Thoracic aorta (tissue), 2 donors: ENCODE data around the gene CSPG4. TPM values are rescaled to one million over a fixed set of nuclear protein-coding genes. Genes with fewer than 3 reads are reported as not detected.
"Not testable (repeated sequence)": the region's sequence is repeated elsewhere in the genome, so short reads cannot be mapped to it uniquely, and the experiment has no call there.

Experiments
- ATAC-seq: fragments of 150-250 bp; one replicate; pipeline ENCODE4 v1.8.0; 2017; ENCODE audit warnings: low read depth; ENCODE audit not compliant: insufficient number of reproducible peaks, low FRiP score
- DNase-seq: peaks from one replicate; pipeline ENCODE4 v3.0.0-alpha.2; 2020; ENCODE audit warnings: low spot score
- H3K27ac ChIP-seq, 2 donors: fragments of 200-600 bp; sonication (generic); 1 replicate in 1 of 2; 2 replicates in 1 of 2; pipeline ENCODE4 v1.5.1; 2016; ENCODE audit warnings: mild to moderate bottlenecking in 2 of 2, moderate library complexity in 2 of 2
- H3K27me3 ChIP-seq: fragments of 200-600 bp; sonication (generic); replicated peaks from 2 replicates; pipeline ENCODE4 v1.6.0; 2016; ENCODE audit warnings: mild to moderate bottlenecking; ENCODE audit not compliant: insufficient read depth
- H3K36me3 ChIP-seq: fragments of 200-600 bp; sonication (generic); one replicate; pipeline ENCODE4 v1.5.1; 2016
- H3K4me1 ChIP-seq, 2 donors: fragments of 200-600 bp; sonication (generic); 1 replicate in 1 of 2; 2 replicates in 1 of 2; pipeline versions ENCODE4 v1.5.1 to v1.6.0; 2016; ENCODE audit warnings: low read depth in 2 of 2, mild to moderate bottlenecking in 1 of 2; ENCODE audit not compliant: control insufficient read depth in 1 of 2
- H3K4me3 ChIP-seq: fragments of 200-600 bp; sonication (generic); 2 replicates; pipeline ENCODE4 v1.5.1; 2016; ENCODE audit warnings: mild to moderate bottlenecking
- H3K9me3 ChIP-seq: fragments of 200-600 bp; sonication (generic); 2 replicates; pipeline ENCODE4 v1.5.1; 2016
- CTCF ChIP-seq: fragments of 200-600 bp; sonication (generic); IDR thresholded peaks from one replicate; pipeline ENCODE4 v1.5.1; 2019; ENCODE audit warnings: antibody characterized with exemption
- total RNA-seq, 2 donors: library from RNA; depleted of rRNA; stranded (reverse); fragments of >200 nt; gene quantifications; one replicate each; pipeline versions ENCODE4 v1.1.0 to v1.2.3, GENCODE V29; 2016

The CSPG4 gene
- total RNA-seq, 2 donors from 2014 or later: 252 to 263 TPM

GRCh38 chr15:75721480-75721922 is 8.9 kb upstream of the CSPG4 start:
- DNase-seq (no peak), ATAC-seq (no peak)
- Histone ChIP-seq H3K36me3 (no peaks in the 10 kb centered on the region), H3K27ac (no peak overlapping the region), H3K4me3 (no peak overlapping the region), H3K9me3 (no peaks in the 10 kb centered on the region), H3K4me1 (peaks cover 12 to 37% of the 10 kb centered on the region in 2 donors), H3K27me3 (no peaks in the 10 kb centered on the region)
- no peak for TF ChIP-seq CTCF

DNA sequence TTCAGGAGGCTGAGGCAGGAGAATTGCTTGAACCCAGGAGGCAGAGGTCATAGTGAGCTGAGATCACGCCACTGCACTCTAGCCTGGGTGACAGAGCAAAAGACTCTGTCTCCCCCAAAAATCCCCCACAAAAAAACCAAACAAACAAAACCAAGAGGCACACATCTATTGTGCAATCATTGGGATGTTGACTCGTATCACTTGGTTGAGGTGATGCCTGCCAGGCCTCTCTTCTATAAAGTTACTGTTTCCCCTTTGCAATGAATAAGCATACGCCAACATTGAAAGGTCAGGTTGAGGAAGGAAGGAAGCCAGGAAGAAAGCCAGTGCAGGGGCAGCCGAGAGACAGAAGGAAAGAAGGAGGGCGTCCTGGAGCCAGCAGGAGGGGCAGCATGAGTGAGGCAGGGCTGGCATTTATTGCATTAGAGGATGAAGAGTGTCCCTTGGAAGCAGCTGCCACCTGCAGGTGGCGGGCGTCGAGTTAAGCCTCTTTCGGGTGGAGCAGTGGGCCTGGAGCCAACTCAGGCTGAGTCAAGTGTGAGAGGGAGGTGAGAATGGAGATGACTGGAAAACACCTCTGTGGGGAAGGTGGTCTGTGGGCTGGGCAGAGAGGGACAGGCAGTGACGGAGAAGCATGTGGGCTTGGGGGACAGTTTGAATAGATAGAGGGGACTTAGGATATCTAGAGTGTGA is 8.3 kb upstream of the CSPG4 start:
- Histone ChIP-seq H3K27me3 (no peaks in the 10 kb centered on the region), H3K4me3 (no peak overlapping the region), H3K27ac (no peak overlapping the region), H3K36me3 (no peaks in the 10 kb centered on the region), H3K4me1 (peaks cover 12 to 39% of the 10 kb centered on the region in 2 donors), H3K9me3 (no peaks in the 10 kb centered on the region)
- no peak for DNase-seq
- ATAC-seq: no peak
- no peak for TF ChIP-seq CTCF

- ATAC-seq: no peak
- peaks cover 12 to 45% of the 10 kb centered on the region in 2 donors for H3K4me1 ChIP-seq
- TF ChIP-seq CTCF: no peak
- no peak overlapping the region for H3K27ac ChIP-seq
- no peaks in the 10 kb centered on the region for H3K36me3 ChIP-seq
- H3K4me3 ChIP-seq: no peak overlapping the region
- no peaks in the 10 kb centered on the region for H3K9me3 ChIP-seq
- H3K27me3 ChIP-seq: no peaks in the 10 kb centered on the region
- DNase-seq: no peak
Observed at GRCh38 chr15:75720297-75720696, 7.6 kb upstream of the CSPG4 start.

- ATAC-seq (no peak), DNase-seq (no peak)
- H3K27me3 ChIP-seq: no peaks in the 10 kb centered on the region
- peaks cover 12 to 43% of the 10 kb centered on the region in 2 donors for H3K4me1 ChIP-seq
- no peaks in the 10 kb centered on the region for H3K36me3 ChIP-seq
- H3K4me3 ChIP-seq: no peak overlapping the region
- H3K9me3 ChIP-seq: no peaks in the 10 kb centered on the region
- TF ChIP-seq CTCF: no peak
- H3K27ac ChIP-seq: peak overlapping the region in 1 of 2 donors; percentile 63
Observed at GRCh38 chr15:75718328-75718727, 5.7 kb upstream of the CSPG4 start.

DNA sequence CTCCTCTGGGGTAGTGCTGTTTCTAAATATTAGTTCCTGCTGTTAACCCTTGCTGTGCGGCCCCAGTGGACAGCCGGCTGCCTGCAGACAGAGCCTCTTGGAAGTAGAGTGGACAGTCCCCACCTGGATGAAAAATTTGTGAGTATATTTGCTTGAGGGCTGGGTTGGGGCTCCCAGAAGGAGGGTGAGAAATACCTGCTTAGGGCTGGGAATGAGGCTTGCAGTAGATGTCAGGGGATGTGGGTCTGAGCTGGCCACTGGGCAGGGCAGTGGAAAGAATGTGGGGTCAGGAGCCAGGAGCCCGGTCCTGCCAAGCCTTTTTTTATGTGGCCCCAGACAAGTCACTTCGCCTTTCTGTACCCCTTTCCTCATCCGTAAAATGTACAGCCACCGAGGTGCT is 4.4 kb upstream of the CSPG4 start:
- H3K4me1 ChIP-seq: peaks cover 11 to 46% of the 10 kb centered on the region in 2 donors
- not testable (repeated sequence) for H3K27me3 ChIP-seq, H3K4me3 ChIP-seq, DNase-seq, H3K9me3 ChIP-seq, H3K36me3 ChIP-seq, ATAC-seq
- H3K27ac ChIP-seq: peak overlapping the region in 1 of 2 donors; percentile 63

DNA sequence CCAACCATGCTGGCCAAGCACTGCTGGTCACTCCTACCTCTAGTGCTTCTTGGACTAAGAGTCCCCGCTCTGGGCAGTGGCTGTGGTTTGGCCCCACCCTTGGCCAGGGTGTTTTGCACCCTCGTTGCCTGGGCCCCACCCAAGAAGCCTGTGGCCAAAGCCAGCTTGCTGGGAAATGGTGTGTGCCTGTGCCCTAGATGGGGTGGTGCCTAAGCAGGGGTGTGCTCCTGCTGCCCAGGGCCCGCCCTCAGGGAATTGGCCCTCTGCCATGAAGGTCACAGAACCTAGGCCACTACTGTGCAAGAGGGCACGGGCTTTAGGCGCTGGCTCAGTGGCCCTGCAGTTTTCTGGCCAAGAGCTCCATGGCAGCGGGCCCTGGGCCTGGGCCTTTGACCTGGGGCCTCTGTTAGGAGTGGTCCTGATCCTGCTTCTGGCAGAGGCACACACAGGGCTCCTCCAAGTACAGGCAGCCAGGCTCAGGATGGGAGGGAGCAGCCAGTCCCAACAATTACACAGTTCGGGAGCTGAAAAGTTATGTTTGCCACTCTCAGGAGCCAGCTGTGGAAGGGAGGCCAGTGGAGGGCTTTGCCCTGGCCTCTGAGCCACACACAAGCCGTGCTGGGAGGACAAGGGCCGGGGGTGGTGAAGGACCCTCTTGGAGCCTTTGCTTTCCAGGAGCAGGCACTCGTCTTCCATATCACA is 3.8 kb upstream of the CSPG4 start:
- H3K36me3 ChIP-seq, H3K27me3 ChIP-seq, H3K4me3 ChIP-seq, DNase-seq, ATAC-seq, H3K9me3 ChIP-seq: not testable (repeated sequence)
- H3K4me1 ChIP-seq: peaks cover 11 to 46% of the 10 kb centered on the region in 2 donors
- peak overlapping the region in 1 of 2 donors; percentile 80 for H3K27ac ChIP-seq

- Histone ChIP-seq H3K27ac (peak overlapping the region; percentile 48 to 80), H3K4me1 (peaks cover 11 to 47% of the 10 kb centered on the region in 2 donors)
- DNase-seq, ATAC-seq, H3K9me3 ChIP-seq, H3K36me3 ChIP-seq, H3K4me3 ChIP-seq, H3K27me3 ChIP-seq: not testable (repeated sequence)
Observed at GRCh38 chr15:75715312-75715832, 2.7 kb upstream of the CSPG4 start.
